ENCODE measurements around the gene ANKRD33B.

ANKRD33B gene

GRCh38 chr5:10645671-10646070, 81.8 kb downstream of the ANKRD33B start:
- Mint-ChIP-seq H3K36me3 (no peaks in the 10 kb centered on the region), H3K4me3 (no peak overlapping the region), H3K4me1 (ENCODE audit: low read depth) (peaks cover 12% of the 10 kb centered on the region), H3K27me3 (peaks cover 2% of the 10 kb centered on the region), H3K27ac (no peak overlapping the region), H3K9me3 (ENCODE audit: low read depth) (no peaks in the 10 kb centered on the region)

- Mint-ChIP-seq H3K4me3 (no peak overlapping the region), H3K27ac (no peak overlapping the region), H3K9me3 (ENCODE audit: low read depth) (no peaks in the 10 kb centered on the region), H3K4me1 (ENCODE audit: low read depth) (peaks cover 12% of the 10 kb centered on the region), H3K36me3 (no peaks in the 10 kb centered on the region), H3K27me3 (peaks cover 2% of the 10 kb centered on the region)
Measured at GRCh38 chr5:10647640-10648039, 83.8 kb downstream of the ANKRD33B start.

GRCh38 chr5:10648806-10649665, 85.2 kb downstream of the ANKRD33B start:
- peaks cover 12% of the 10 kb centered on the region for H3K4me1 Mint-ChIP-seq (ENCODE audit: low read depth)
- no peak overlapping the region for H3K4me3 Mint-ChIP-seq
- no peak overlapping the region for H3K27ac Mint-ChIP-seq
- no peaks in the 10 kb centered on the region for H3K9me3 Mint-ChIP-seq (ENCODE audit: low read depth)
- peaks cover 2% of the 10 kb centered on the region for H3K27me3 Mint-ChIP-seq
- no peaks in the 10 kb centered on the region for H3K36me3 Mint-ChIP-seq

- Mint-ChIP-seq H3K9me3 (ENCODE audit: low read depth) (no peaks in the 10 kb centered on the region), H3K36me3 (no peaks in the 10 kb centered on the region), H3K27ac (no peak overlapping the region), H3K4me3 (no peak overlapping the region), H3K27me3 (no peaks in the 10 kb centered on the region), H3K4me1 (ENCODE audit: low read depth) (peaks cover 6% of the 10 kb centered on the region)
Measured at GRCh38 chr5:10649666-10650380, 86.0 kb downstream of the ANKRD33B start.

GRCh38 chr5:10652151-10652550, 88.3 kb downstream of the ANKRD33B start:
- Mint-ChIP-seq H3K9me3 (ENCODE audit: low read depth) (no peaks in the 10 kb centered on the region), H3K4me1 (ENCODE audit: low read depth) (no peaks in the 10 kb centered on the region), H3K4me3 (no peak overlapping the region), H3K27me3 (no peaks in the 10 kb centered on the region), H3K36me3 (no peaks in the 10 kb centered on the region), H3K27ac (no peak overlapping the region)

GRCh38 chr5:10652606-10653005, 88.7 kb downstream of the ANKRD33B start:
- Mint-ChIP-seq H3K9me3 (ENCODE audit: low read depth) (no peaks in the 10 kb centered on the region), H3K4me1 (ENCODE audit: low read depth) (no peaks in the 10 kb centered on the region), H3K36me3 (no peaks in the 10 kb centered on the region), H3K4me3 (no peak overlapping the region), H3K27ac (no peak overlapping the region), H3K27me3 (no peaks in the 10 kb centered on the region)

GRCh38 chr5:10653043-10653442, 89.2 kb downstream of the ANKRD33B start:
- H3K4me1 Mint-ChIP-seq (ENCODE audit: low read depth), result no peaks in the 10 kb centered on the region

GRCh38 chr5:10653751-10654400, 90.0 kb downstream of the ANKRD33B start:
- Mint-ChIP-seq H3K36me3 (no peaks in the 10 kb centered on the region), H3K4me3 (no peak overlapping the region), H3K4me1 (ENCODE audit: low read depth) (no peaks in the 10 kb centered on the region), H3K27ac (no peak overlapping the region), H3K27me3 (no peaks in the 10 kb centered on the region), H3K9me3 (ENCODE audit: low read depth) (no peaks in the 10 kb centered on the region)

More at GRCh38 chr5:10653043-10653442, 89.2 kb downstream of the ANKRD33B start:
- Mint-ChIP-seq H3K9me3 (ENCODE audit: low read depth) (no peaks in the 10 kb centered on the region), H3K36me3 (no peaks in the 10 kb centered on the region), H3K27ac (no peak overlapping the region), H3K27me3 (no peaks in the 10 kb centered on the region), H3K4me3 (no peak overlapping the region)

GRCh38 chr5:10654566-10654965, 90.7 kb downstream of the ANKRD33B start:
- no peaks in the 10 kb centered on the region for H3K9me3 Mint-ChIP-seq (ENCODE audit: low read depth)
- H3K36me3 Mint-ChIP-seq, result no peaks in the 10 kb centered on the region
- no peak overlapping the region for H3K27ac Mint-ChIP-seq
- H3K4me3 Mint-ChIP-seq, result no peak overlapping the region
- H3K4me1 Mint-ChIP-seq (ENCODE audit: low read depth), result no peaks in the 10 kb centered on the region
- H3K27me3 Mint-ChIP-seq, result no peaks in the 10 kb centered on the region

GRCh38 chr5:10655161-10655971, 91.5 kb downstream of the ANKRD33B start:
- H3K9me3 Mint-ChIP-seq (ENCODE audit: low read depth), result no peaks in the 10 kb centered on the region
- no peaks in the 10 kb centered on the region for H3K27me3 Mint-ChIP-seq
- no peaks in the 10 kb centered on the region for H3K4me1 Mint-ChIP-seq (ENCODE audit: low read depth)
- H3K36me3 Mint-ChIP-seq, result no peaks in the 10 kb centered on the region
- no peak overlapping the region for H3K27ac Mint-ChIP-seq
- no peak overlapping the region for H3K4me3 Mint-ChIP-seq

GRCh38 chr5:10655972-10656830, 92.3 kb downstream of the ANKRD33B start:
- Mint-ChIP-seq H3K36me3 (no peaks in the 10 kb centered on the region), H3K27ac (no peak overlapping the region), H3K4me1 (ENCODE audit: low read depth) (no peaks in the 10 kb centered on the region), H3K9me3 (ENCODE audit: low read depth) (no peaks in the 10 kb centered on the region), H3K4me3 (no peak overlapping the region), H3K27me3 (no peaks in the 10 kb centered on the region)

GRCh38 chr5:10658265-10658664, 94.4 kb downstream of the ANKRD33B start:
- Mint-ChIP-seq H3K36me3 (no peaks in the 10 kb centered on the region), H3K27me3 (no peaks in the 10 kb centered on the region), H3K9me3 (ENCODE audit: low read depth) (no peaks in the 10 kb centered on the region), H3K4me1 (ENCODE audit: low read depth) (no peaks in the 10 kb centered on the region), H3K27ac (no peak overlapping the region), H3K4me3 (no peak overlapping the region)

GRCh38 chr5:10660135-10660534, 96.3 kb downstream of the ANKRD33B start:
- H3K4me3 Mint-ChIP-seq, result no peak overlapping the region
- no peaks in the 10 kb centered on the region for H3K27me3 Mint-ChIP-seq
- no peak overlapping the region for H3K27ac Mint-ChIP-seq
- H3K36me3 Mint-ChIP-seq, result no peaks in the 10 kb centered on the region
- H3K4me1 Mint-ChIP-seq (ENCODE audit: low read depth), result no peaks in the 10 kb centered on the region
- H3K9me3 Mint-ChIP-seq (ENCODE audit: low read depth), result no peaks in the 10 kb centered on the region
